Panc1 (cell line): ENCODE data around the gene TMUB1. TPM values are rescaled to one million over a fixed set of nuclear protein-coding genes. Genes with fewer than 3 reads are reported as not detected.
A peak's percentile ranks its signal among the peaks of the same experiment; 100 is the strongest.

Experiments used
- ATAC-seq: fragments of 200-7000 bp; cut with Tn5 transposase; 2 replicates; pipeline ENCODE4 v1.9.1; 2020; ENCODE audit warnings: mild to moderate bottlenecking, moderate library complexity
- BruUV-seq: library from RNA; stranded (reverse); fragments of 400-500 nt; replicated peaks from 2 replicates; lab custom pipeline; 2021; lab: Mats Ljungman, UMichigan
- CTCF ChIA-PET: fragments of 300-600 bp; sonication (Branson Sonifier 250); formaldehyde crosslinking; loops from one replicate; lab custom pipeline; 2022; ENCODE audit warnings: antibody characterized with exemption; lab: Charles Lee
- POLR2A ChIA-PET: fragments of 300-600 bp; sonication (Branson Sonifier 250); formaldehyde crosslinking; loops from one replicate; lab custom pipeline; 2022; ENCODE audit warnings: antibody characterized with exemption; lab: Charles Lee
- DNase-seq: peaks from one replicate; pipeline ENCODE4 v3.0.0-alpha.2; 2010; ENCODE audit warnings: low read depth, low spot score
- H3K27ac ChIP-seq: 2 replicates; pipeline ENCODE4 v1.5.1; 2011; ENCODE audit warnings: mild to moderate bottlenecking, low read length, inconsistent platforms
- H3K27me3 ChIP-seq: fragments of 200-500 bp; sonication (Bioruptor generic); 2 replicates; pipeline ENCODE4 v1.6.0; 2014; ENCODE audit warnings: low read length, inconsistent platforms; ENCODE audit not compliant: control insufficient read depth, insufficient read depth
- H3K36me3 ChIP-seq: fragments of 200-500 bp; sonication (Bioruptor generic); 2 replicates; pipeline ENCODE4 v1.5.1; 2014; ENCODE audit warnings: inconsistent platforms, mild to moderate bottlenecking, low read length, moderate library complexity; ENCODE audit not compliant: control insufficient read depth, insufficient read depth
- H3K4me1 ChIP-seq: 2 replicates; pipeline ENCODE4 v1.5.1; 2011; ENCODE audit warnings: inconsistent platforms, mild to moderate bottlenecking, low read length, moderate library complexity; ENCODE audit not compliant: control insufficient read depth, insufficient read depth
- H3K4me3 ChIP-seq, 2 experiments: 2 replicates each; pipeline ENCODE4 v1.5.1; 2011 to 2012; ENCODE audit warnings: low read depth in 2 of 2, low read length in 2 of 2, mild to moderate bottlenecking in 2 of 2, inconsistent platforms in 1 of 2, moderate library complexity in 1 of 2
- H3K9me3 ChIP-seq: fragments of 200-500 bp; sonication (Bioruptor generic); 2 replicates; pipeline ENCODE4 v1.5.1; 2014; ENCODE audit warnings: low read depth, mild to moderate bottlenecking, inconsistent platforms, low read length, moderate library complexity; ENCODE audit not compliant: control insufficient read depth, insufficient read depth
- CTCF ChIP-seq: fragments of 450-650 bp; IDR thresholded peaks from 2 replicates; pipeline ENCODE4 v1.5.1; 2017; ENCODE audit warnings: mild to moderate bottlenecking
- POLR2AphosphoS5 ChIP-seq: IDR thresholded peaks from 2 replicates; pipeline ENCODE4 v1.6.1; 2012; ENCODE audit warnings: mild to moderate bottlenecking, low read depth, low read length, moderate library complexity
- REST ChIP-seq, 2 experiments: IDR thresholded peaks; 2 replicates each; pipeline ENCODE4 v1.6.1; 2011 to 2012; ENCODE audit warnings: low read depth in 2 of 2, control low read depth in 1 of 2, low read length in 1 of 2, mild to moderate bottlenecking in 1 of 2, moderate library complexity in 1 of 2; ENCODE audit not compliant: insufficient read depth in 1 of 2
- SIN3A ChIP-seq: IDR thresholded peaks from 2 replicates; pipeline ENCODE4 v1.6.1; 2012; ENCODE audit warnings: low read depth, mild to moderate bottlenecking, low read length, moderate library complexity, borderline replicate concordance; ENCODE audit not compliant: insufficient read depth
- TCF7L2 ChIP-seq: IDR thresholded peaks from 2 replicates; pipeline ENCODE4 v1.6.1; 2011; ENCODE audit warnings: mild to moderate bottlenecking, low read depth, low read length, inconsistent platforms
- in situ Hi-C: cut with HindIII; loops from 2 replicates; pipeline ENCODE4 v1.10.0; 2016; ENCODE audit warnings: low sequenced_read_pairs, low pct_unique_long_range_greater_than_20kb
- intact Hi-C: fragments of 100-400 bp; cut with micrococcal nuclease; formaldehyde crosslinking; loops from one replicate; pipeline ENCODE4 v1.10.0; 2022; ENCODE audit not compliant: unreplicated experiment
- total RNA-seq: library from RNA; stranded (reverse); gene quantifications from one replicate; pipeline ENCODE4 v1.2.1, GENCODE V29; 2021; ENCODE audit not compliant: unreplicated experiment

Gene TMUB1
- total RNA-seq, 1 experiment from 2014 or later = 112 TPM

- Histone ChIP-seq H3K27ac (no peak overlapping the region), H3K4me3 (no peak overlapping the region), H3K9me3 (no peaks in the 10 kb centered on the region), H3K4me1 (no peaks in the 10 kb centered on the region), H3K27me3 (no peaks in the 10 kb centered on the region), H3K36me3 (no peaks in the 10 kb centered on the region)
- no TSS peak for BruUV-seq
- no peak for DNase-seq
- intact Hi-C loops (loop anchor here (5.0 kb wide), 1 partner anchor 180 kb away; no protein-coding TSS in a partner anchor), in situ Hi-C loops (no loop called here)
- ChIA-PET POLR2A (no interaction called here), CTCF (no interaction called here)
- no peak for ATAC-seq
- TF ChIP-seq TCF7L2 (no peak), POLR2AphosphoS5 (no peak), CTCF (no peak), SIN3A (no peak), REST (IDR thresholded peaks at IDR 0.05; ENCODE audit: insufficient read depth in 1 of 2, low read depth in 2 of 2, low read length in 1 of 2) (no peak)
These were observed 39.5 kb upstream of the TMUB1 start for GRCh38 chr7:151122796-151123157.

- ChIA-PET CTCF (no interaction called here), POLR2A (no interaction called here)
- in situ Hi-C loops = no loop called here
- H3K27ac ChIP-seq = no peak overlapping the region
- no peak overlapping the region for H3K4me3 ChIP-seq
- no peaks in the 10 kb centered on the region for H3K4me1 ChIP-seq
- no peaks in the 10 kb centered on the region for H3K27me3 ChIP-seq
- intact Hi-C loops = loop anchor here (5.0 kb wide), 1 partner anchor 180 kb away; no protein-coding TSS in a partner anchor
- no peak for ATAC-seq
- DNase-seq = no peak
- H3K9me3 ChIP-seq = no peaks in the 10 kb centered on the region
- no peaks in the 10 kb centered on the region for H3K36me3 ChIP-seq
- BruUV-seq = no TSS peak
- TF ChIP-seq CTCF (peak; percentile 62; the same call in 1 of the 2 replicates), POLR2AphosphoS5 (no peak), REST (IDR thresholded peaks at IDR 0.05; ENCODE audit: insufficient read depth in 1 of 2, low read depth in 2 of 2, low read length in 1 of 2) (no peak), SIN3A (no peak)
These were observed 39.0 kb upstream of the TMUB1 start for GRCh38 chr7:151122276-151122675.
